HEK293 (cell line): ENCODE measurements around the gene CHERP.
"Not testable (repeated sequence)": the region's sequence is repeated elsewhere in the genome, so short reads cannot be mapped to it uniquely, and the experiment has no call there.

Experiments used
- CTCF ChIA-PET: fragments of 350-600 bp; formaldehyde crosslinking; extraction: SDS; loops from one replicate; lab custom pipeline; 2021; ENCODE audit warnings: antibody characterized with exemption; lab: Yijun Ruan, JAX
- POLR2A ChIA-PET: fragments of 300-600 bp; formaldehyde crosslinking; extraction: SDS; loops from one replicate; lab custom pipeline; 2020; ENCODE audit warnings: antibody characterized with exemption, inconsistent platforms; lab: Yijun Ruan, JAX
- H3K27ac ChIP-seq: fragments of 200-500 bp; sonication (Bioruptor generic); 2 replicates; pipeline ENCODE4 v1.5.1; 2014; ENCODE audit warnings: low read depth, low read length, control low read depth, inconsistent platforms; ENCODE audit errors: extremely low read depth
- H3K36me3 ChIP-seq, 2 experiments: fragments of 200-500 bp in 1 of 2; sonication (Bioruptor generic) in 1 of 2; 1 replicate in 1 of 2; 2 replicates in 1 of 2; pipeline ENCODE4 v1.5.1; 2014 to 2017; ENCODE audit warnings: inconsistent platforms in 2 of 2, low read length in 2 of 2; ENCODE audit not compliant: control insufficient read depth in 2 of 2, insufficient read depth in 1 of 2
- H3K4me1 ChIP-seq: fragments of 200-500 bp; sonication (Bioruptor generic); 2 replicates; pipeline ENCODE4 v1.5.1; 2014; ENCODE audit warnings: mild to moderate bottlenecking, low read length, inconsistent platforms; ENCODE audit not compliant: control insufficient read depth, insufficient read depth
- H3K4me3 ChIP-seq: 2 replicates; pipeline ENCODE4 v1.5.1; 2011; ENCODE audit warnings: low read depth, mild to moderate bottlenecking, control low read depth, low read length, moderate library complexity
- H3K9me3 ChIP-seq: fragments of 200-500 bp; sonication (Bioruptor generic); 2 replicates; pipeline ENCODE4 v1.5.1; 2014; ENCODE audit warnings: low read depth, low read length, inconsistent platforms; ENCODE audit not compliant: control insufficient read depth, insufficient read depth
- CTCF ChIP-seq: fragments of 450-650 bp; formaldehyde crosslinking; IDR thresholded peaks from 2 replicates; pipeline ENCODE4 v1.5.1; 2016; ENCODE audit warnings: missing biosample characterization, missing genetic modification characterization
- EGR2 ChIP-seq: fragments of 450-650 bp; formaldehyde crosslinking; IDR thresholded peaks from 2 replicates; pipeline ENCODE4 v1.5.1; 2016; ENCODE audit warnings: low read depth, missing biosample characterization, missing genetic modification characterization
- FEZF1 ChIP-seq: fragments of 450-650 bp; formaldehyde crosslinking; IDR thresholded peaks from 2 replicates; pipeline ENCODE4 v1.5.1; 2016; ENCODE audit warnings: missing biosample characterization, missing genetic modification characterization
- HOXA7 ChIP-seq: sonication (generic); formaldehyde crosslinking; IDR thresholded peaks from 2 replicates; pipeline ENCODE4 v1.8.1; 2022; ENCODE audit warnings: missing genetic modification reagents, borderline replicate concordance
- IKZF3 ChIP-seq: fragments of 450-650 bp; IDR thresholded peaks from 2 replicates; pipeline ENCODE4 v1.5.0; 2018; ENCODE audit warnings: missing biosample characterization, mild to moderate bottlenecking, missing genetic modification characterization, moderate library complexity
- SALL2 ChIP-seq: fragments of 450-650 bp; formaldehyde crosslinking; IDR thresholded peaks from 2 replicates; pipeline ENCODE4 v1.5.0; 2017; ENCODE audit warnings: missing biosample characterization, mild to moderate bottlenecking, missing genetic modification characterization, borderline replicate concordance
- SETDB1 ChIP-seq: IDR thresholded peaks from one replicate; pipeline ENCODE4 v1.6.1; 2017; ENCODE audit warnings: mild to moderate bottlenecking, low read length, moderate library complexity, mixed read lengths; ENCODE audit not compliant: insufficient read length
- SP3 ChIP-seq: fragments of 450-650 bp; formaldehyde crosslinking; IDR thresholded peaks from 2 replicates; pipeline ENCODE4 v1.5.1; 2016; ENCODE audit warnings: missing biosample characterization, missing genetic modification characterization
- SP7 ChIP-seq: fragments of 450-650 bp; formaldehyde crosslinking; IDR thresholded peaks from 2 replicates; pipeline ENCODE4 v1.5.1; 2016; ENCODE audit warnings: missing biosample characterization, missing genetic modification characterization
- ZBTB1 ChIP-seq: fragments of 450-650 bp; formaldehyde crosslinking; IDR thresholded peaks from 2 replicates; pipeline ENCODE4 v1.5.1; 2016; ENCODE audit warnings: missing biosample characterization, missing genetic modification characterization
- ZBTB17 ChIP-seq: fragments of 450-650 bp; formaldehyde crosslinking; IDR thresholded peaks from 2 replicates; pipeline ENCODE4 v1.5.1; 2016; ENCODE audit warnings: missing biosample characterization, missing genetic modification characterization
- ZBTB48 ChIP-seq: fragments of 450-650 bp; formaldehyde crosslinking; IDR thresholded peaks from 2 replicates; pipeline ENCODE4 v1.5.1; 2016; ENCODE audit warnings: missing biosample characterization, missing genetic modification characterization
- ZBTB7A ChIP-seq: fragments of 450-650 bp; formaldehyde crosslinking; IDR thresholded peaks from 2 replicates; pipeline ENCODE4 v1.5.1; 2016; ENCODE audit warnings: low read depth, missing biosample characterization, missing genetic modification characterization
- ZFHX2 ChIP-seq: fragments of 450-650 bp; formaldehyde crosslinking; conservative IDR thresholded peaks from 2 replicates; pipeline ENCODE4 v1.5.1; 2016; ENCODE audit warnings: missing biosample characterization, missing genetic modification characterization
- ZNF114 ChIP-seq: fragments of 450-650 bp; formaldehyde crosslinking; IDR thresholded peaks from 2 replicates; pipeline ENCODE4 v1.5.0; 2017; ENCODE audit warnings: missing biosample characterization, missing genetic modification characterization
- ZNF157 ChIP-seq: fragments of 450-650 bp; formaldehyde crosslinking; IDR thresholded peaks from 2 replicates; pipeline ENCODE4 v1.5.1; 2016; ENCODE audit warnings: missing biosample characterization, missing genetic modification characterization
- ZNF16 ChIP-seq: fragments of 450-650 bp; formaldehyde crosslinking; IDR thresholded peaks from 2 replicates; pipeline ENCODE4 v1.5.1; 2016; ENCODE audit warnings: low read depth, missing biosample characterization, missing genetic modification characterization
- ZNF214 ChIP-seq: fragments of 450-650 bp; formaldehyde crosslinking; IDR thresholded peaks from 2 replicates; pipeline ENCODE4 v1.5.1; 2017; ENCODE audit warnings: missing biosample characterization, mild to moderate bottlenecking, missing genetic modification characterization, borderline replicate concordance
- ZNF248 ChIP-seq: fragments of 450-650 bp; formaldehyde crosslinking; IDR thresholded peaks from 2 replicates; pipeline ENCODE4 v1.5.1; 2017; ENCODE audit warnings: missing biosample characterization, missing genetic modification characterization
- ZNF473 ChIP-seq: fragments of 450-650 bp; formaldehyde crosslinking; IDR thresholded peaks from 2 replicates; pipeline ENCODE4 v1.5.1; 2017; ENCODE audit warnings: missing biosample characterization, missing genetic modification characterization
- ZNF521 ChIP-seq: fragments of 450-650 bp; formaldehyde crosslinking; IDR thresholded peaks from 2 replicates; pipeline ENCODE4 v1.5.1; 2017; ENCODE audit warnings: missing biosample characterization, mild to moderate bottlenecking, missing genetic modification characterization
- ZNF549 ChIP-seq: fragments of 450-650 bp; IDR thresholded peaks from 2 replicates; pipeline ENCODE4 v1.5.1; 2018; ENCODE audit warnings: missing biosample characterization, missing genetic modification characterization, mild to moderate bottlenecking, inconsistent platforms, moderate library complexity
- ZNF580 ChIP-seq: fragments of 450-650 bp; formaldehyde crosslinking; IDR thresholded peaks from 2 replicates; pipeline ENCODE4 v1.5.1; 2016; ENCODE audit warnings: missing biosample characterization, missing genetic modification characterization
- ZNF658 ChIP-seq: fragments of 450-650 bp; formaldehyde crosslinking; IDR thresholded peaks from 2 replicates; pipeline ENCODE4; 2016; ENCODE audit warnings: missing biosample characterization, missing genetic modification characterization
- ZNF677 ChIP-seq: fragments of 450-650 bp; IDR thresholded peaks from 2 replicates; pipeline ENCODE4 v1.5.0; 2018; ENCODE audit warnings: missing biosample characterization, mild to moderate bottlenecking, missing genetic modification characterization, moderate library complexity
- ZNF777 ChIP-seq: fragments of 450-650 bp; formaldehyde crosslinking; IDR thresholded peaks from 2 replicates; pipeline ENCODE4 v1.5.1; 2017; ENCODE audit warnings: missing biosample characterization, missing genetic modification characterization, borderline replicate concordance
- TF ChIP-seq, protein P1 (sequence below): fragments of 450-650 bp; formaldehyde crosslinking; IDR thresholded peaks from 2 replicates; pipeline ENCODE4; 2016; ENCODE audit warnings: missing biosample characterization, missing genetic modification characterization
- TF ChIP-seq, protein P2 (sequence below): fragments of 450-650 bp; formaldehyde crosslinking; IDR thresholded peaks from 2 replicates; pipeline ENCODE4 v1.5.1; 2017; ENCODE audit warnings: missing biosample characterization, missing genetic modification characterization

The CHERP gene

DNA sequence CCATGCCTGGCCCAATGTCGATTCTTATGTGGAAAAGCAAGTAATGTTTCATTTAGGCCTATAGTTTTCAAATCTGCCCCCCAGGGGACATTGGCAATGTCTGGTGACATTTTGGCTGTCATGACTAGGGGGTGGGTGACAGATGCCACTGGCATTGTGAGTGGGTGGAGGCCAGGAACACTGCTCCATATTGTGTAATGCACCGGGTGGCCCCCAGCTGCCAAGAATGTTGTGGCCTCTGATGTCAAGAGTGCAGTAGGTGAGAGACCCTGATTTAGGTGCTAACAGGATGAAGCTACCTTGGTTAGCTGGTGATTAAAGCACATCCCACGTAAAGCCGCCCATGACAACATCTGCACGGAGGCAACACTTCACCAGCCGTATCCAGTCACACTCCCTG is 35.3 kb downstream of the CHERP start:
- Histone ChIP-seq H3K36me3 (peaks cover 42 to 47% of the 10 kb centered on the region in 2 experiments), H3K4me1 (no peaks in the 10 kb centered on the region), H3K4me3 (no peak overlapping the region), H3K27ac (no peak overlapping the region), H3K9me3 (no peaks in the 10 kb centered on the region)
- TF ChIP-seq ZNF157 (tag by site-specific recombination) = no peak
- TF ChIP-seq, protein P1, sequence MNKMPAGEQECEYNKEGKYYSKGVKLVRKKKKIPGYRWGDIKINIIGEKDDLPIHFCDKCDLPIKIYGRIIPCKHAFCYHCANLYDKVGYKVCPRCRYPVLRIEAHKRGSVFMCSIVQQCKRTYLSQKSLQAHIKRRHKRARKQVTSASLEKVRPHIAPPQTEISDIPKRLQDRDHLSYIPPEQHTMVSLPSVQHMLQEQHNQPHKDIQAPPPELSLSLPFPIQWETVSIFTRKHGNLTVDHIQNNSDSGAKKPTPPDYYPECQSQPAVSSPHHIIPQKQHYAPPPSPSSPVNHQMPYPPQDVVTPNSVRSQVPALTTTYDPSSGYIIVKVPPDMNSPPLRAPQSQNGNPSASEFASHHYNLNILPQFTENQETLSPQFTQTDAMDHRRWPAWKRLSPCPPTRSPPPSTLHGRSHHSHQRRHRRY (tag by site-specific recombination) = no peak
- TF ChIP-seq ZNF677 (tag by site-specific recombination) = no peak
- TF ChIP-seq FEZF1 (tag by site-specific recombination) = no peak
- TF ChIP-seq ZNF473 (tag by site-specific recombination) = no peak
- TF ChIP-seq ZFHX2 = peak; percentile 31
- no peak for TF ChIP-seq ZNF580 (tag by site-specific recombination)
- TF ChIP-seq EGR2 (tag by site-specific recombination) = peak; percentile 59
- TF ChIP-seq IKZF3 = no peak
- TF ChIP-seq ZBTB1 = no peak
- no peak for TF ChIP-seq SALL2
- TF ChIP-seq ZNF777 (tag by site-specific recombination) = no peak
- TF ChIP-seq ZBTB7A (tag by site-specific recombination) = no peak
- TF ChIP-seq ZNF16 (tag by site-specific recombination) = no peak
- no peak for TF ChIP-seq ZBTB17 (tag by site-specific recombination)
- no peak for TF ChIP-seq SETDB1
- CTCF ChIA-PET = no interaction called here
- POLR2A ChIA-PET = no interaction called here

DNA sequence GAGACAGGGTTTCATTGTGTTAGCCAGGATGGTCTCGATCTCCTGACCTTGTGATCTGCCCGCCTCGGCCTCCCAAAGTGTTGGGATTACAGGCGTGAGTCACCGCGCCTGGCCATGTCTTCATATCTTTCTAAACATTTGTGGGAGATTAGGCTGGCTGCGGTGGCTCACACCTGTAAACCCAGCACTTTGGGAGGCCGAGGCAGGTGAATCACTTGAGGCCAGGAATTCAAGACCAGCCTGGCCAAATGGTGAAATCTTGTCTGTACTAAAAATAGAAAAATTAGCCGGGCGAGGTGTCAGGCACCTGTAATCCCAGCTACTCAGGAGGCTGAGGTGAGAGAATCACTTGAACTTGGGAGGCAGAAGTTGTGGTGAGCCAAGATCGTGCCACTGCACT is 36.1 kb downstream of the CHERP start:
- H3K4me1 ChIP-seq, POLR2A ChIA-PET, CTCF ChIA-PET: not testable (repeated sequence)

GRCh38 chr19:16504271-16504670 is 38.0 kb downstream of the CHERP start:
- TF ChIP-seq, protein P2, sequence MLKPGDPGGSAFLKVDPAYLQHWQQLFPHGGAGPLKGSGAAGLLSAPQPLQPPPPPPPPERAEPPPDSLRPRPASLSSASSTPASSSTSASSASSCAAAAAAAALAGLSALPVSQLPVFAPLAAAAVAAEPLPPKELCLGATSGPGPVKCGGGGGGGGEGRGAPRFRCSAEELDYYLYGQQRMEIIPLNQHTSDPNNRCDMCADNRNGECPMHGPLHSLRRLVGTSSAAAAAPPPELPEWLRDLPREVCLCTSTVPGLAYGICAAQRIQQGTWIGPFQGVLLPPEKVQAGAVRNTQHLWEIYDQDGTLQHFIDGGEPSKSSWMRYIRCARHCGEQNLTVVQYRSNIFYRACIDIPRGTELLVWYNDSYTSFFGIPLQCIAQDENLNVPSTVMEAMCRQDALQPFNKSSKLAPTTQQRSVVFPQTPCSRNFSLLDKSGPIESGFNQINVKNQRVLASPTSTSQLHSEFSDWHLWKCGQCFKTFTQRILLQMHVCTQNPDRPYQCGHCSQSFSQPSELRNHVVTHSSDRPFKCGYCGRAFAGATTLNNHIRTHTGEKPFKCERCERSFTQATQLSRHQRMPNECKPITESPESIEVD (tag by site-specific recombination) = no peak
- no peak for TF ChIP-seq CTCF (tag by site-specific recombination)
- TF ChIP-seq ZNF521 (tag by site-specific recombination) = no peak
- no peak for TF ChIP-seq ZNF658 (tag by site-specific recombination)
- TF ChIP-seq SP7 = no peak
- TF ChIP-seq ZNF549 (tag by site-specific recombination) = no peak
- no peak for TF ChIP-seq ZNF248 (tag by site-specific recombination)
- no peak for TF ChIP-seq ZNF114 (tag by site-specific recombination)
- no peak for TF ChIP-seq SETDB1
- TF ChIP-seq SP3 (tag by site-specific recombination) = no peak
- no peak for TF ChIP-seq HOXA7 (CRISPR knock-in tag)
- peak; percentile 82; the same call in 1 of the 2 replicates for TF ChIP-seq EGR2 (tag by site-specific recombination)
- no peak for TF ChIP-seq ZNF214 (tag by site-specific recombination)
- TF ChIP-seq ZBTB48 = no peak
- peak; percentile 58 for TF ChIP-seq ZFHX2
- CTCF ChIA-PET = no interaction called here

More for the DNA sequence above, 36.1 kb downstream of the CHERP start:
- H3K9me3 ChIP-seq, H3K4me3 ChIP-seq, H3K27ac ChIP-seq: not testable (repeated sequence)
- peaks cover 47 to 48% of the 10 kb centered on the region in 2 experiments for H3K36me3 ChIP-seq

More at GRCh38 chr19:16504271-16504670, 38.0 kb downstream of the CHERP start:
- Histone ChIP-seq H3K4me3 (no peak overlapping the region), H3K9me3 (no peaks in the 10 kb centered on the region), H3K36me3 (peaks cover 41% of the 10 kb centered on the region in 2 experiments), H3K27ac (no peak overlapping the region), H3K4me1 (no peaks in the 10 kb centered on the region)
- POLR2A ChIA-PET = no interaction called here
